GM19240 (cell line): ENCODE results near the gene EFL1.
"Not testable (repeated sequence)": the region's sequence is repeated elsewhere in the genome, so short reads cannot be mapped to it uniquely, and the experiment has no call there.

Experiments used
- DNase-seq: peaks from one replicate; pipeline ENCODE4 v3.0.0; 2011; ENCODE audit warnings: low spot score; ENCODE audit not compliant: insufficient read length

The EFL1 gene

DNA sequence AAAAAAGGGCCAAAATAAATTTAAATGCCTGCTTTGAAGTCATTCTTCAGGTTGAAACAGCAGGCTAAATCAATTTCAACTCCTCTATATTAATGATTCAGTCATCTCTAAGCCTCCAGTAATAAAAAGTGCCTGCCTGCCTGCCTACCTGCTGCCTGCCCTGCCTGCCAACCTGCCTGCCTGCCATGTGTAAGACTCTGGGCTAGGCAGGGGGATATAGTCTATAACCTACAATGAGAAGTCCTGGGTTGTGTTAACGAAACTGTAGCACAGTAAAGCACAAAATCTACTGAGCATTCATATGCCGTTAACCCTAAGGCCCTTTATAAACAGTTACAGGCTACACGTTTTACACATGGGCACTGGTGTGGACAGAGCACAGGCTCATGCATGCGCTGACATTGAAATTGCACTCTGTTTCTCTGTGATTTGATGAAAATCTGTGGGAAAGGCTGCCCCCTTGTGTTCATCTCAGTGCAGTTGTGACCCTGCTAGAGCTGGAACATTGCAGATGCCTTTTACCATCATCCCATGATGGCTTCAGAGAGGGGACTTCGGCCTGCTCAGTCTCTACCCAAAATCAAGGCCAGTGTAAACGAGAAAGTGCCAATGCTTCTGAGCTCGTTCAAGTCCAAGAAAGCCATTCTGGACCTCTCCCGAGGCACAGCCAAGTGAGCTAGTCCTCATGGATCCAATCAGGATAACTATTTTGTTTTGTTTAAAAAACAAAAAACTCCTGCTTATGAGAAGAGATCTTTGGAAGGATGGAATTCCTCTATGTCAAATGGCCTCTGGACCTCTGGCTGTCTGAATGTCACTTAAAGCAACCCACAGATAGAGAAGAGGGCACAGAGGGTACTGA, 64.6 kb downstream of the EFL1 start:
- peak; percentile 12 for DNase-seq

DNA sequence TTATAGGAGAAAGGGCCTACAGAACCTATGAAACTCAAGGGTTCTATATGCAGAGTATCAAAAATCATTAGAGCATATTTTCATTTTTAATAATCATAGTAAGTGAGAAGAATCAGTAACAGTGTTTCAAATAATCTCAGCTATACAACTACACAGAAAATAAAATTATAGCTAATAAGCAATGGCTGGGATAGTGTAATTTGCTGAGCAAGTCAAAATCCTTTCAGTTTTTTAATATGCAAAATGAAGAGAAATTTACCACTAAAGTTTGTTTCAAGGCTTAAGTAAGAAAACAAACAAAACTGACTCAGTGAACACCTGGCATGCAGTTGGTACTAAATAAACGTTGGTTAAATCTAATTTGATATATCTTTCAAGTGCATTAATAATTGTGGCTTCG, 66.2 kb downstream of the EFL1 start:
- no peak for DNase-seq

DNA sequence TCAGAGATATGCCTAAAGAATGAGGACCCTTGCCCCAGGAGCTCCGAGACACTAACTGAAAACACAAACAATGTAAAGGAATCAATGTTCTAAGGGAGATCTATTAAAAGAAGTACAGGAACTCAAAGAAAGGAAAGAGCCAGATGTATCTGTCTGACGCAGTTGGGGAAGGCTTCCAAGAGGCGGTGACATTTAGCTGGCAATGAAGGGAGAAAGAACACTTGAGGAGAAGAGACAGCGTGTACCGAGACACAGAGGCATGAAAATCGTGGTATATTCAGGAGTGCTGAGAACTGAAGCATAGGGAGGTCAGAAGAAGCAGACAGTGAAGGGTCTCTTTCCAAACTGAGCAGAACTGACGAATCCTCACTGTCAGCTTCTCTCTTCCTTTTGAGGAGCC, 66.7 kb downstream of the EFL1 start:
- not testable (repeated sequence) for DNase-seq

DNA sequence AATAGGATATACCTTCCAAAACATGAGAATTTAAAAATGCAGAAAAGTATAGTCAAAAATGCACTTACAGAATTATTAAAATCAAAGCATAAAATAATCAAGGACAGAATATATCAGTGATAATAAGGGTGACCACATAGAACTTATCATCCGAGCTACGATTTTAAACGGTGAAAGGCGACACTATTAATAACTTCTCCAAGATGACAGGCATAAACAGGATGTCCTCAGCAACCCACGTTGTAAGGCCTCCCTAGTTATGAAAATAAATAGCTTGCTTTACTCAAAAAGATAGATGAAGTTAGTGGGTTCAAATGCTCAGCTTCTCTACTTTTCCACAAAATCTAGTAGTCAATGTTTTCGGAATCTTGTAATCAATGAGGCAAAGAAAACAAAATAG, 68.0 kb downstream of the EFL1 start:
- DNase-seq = not testable (repeated sequence)

DNA sequence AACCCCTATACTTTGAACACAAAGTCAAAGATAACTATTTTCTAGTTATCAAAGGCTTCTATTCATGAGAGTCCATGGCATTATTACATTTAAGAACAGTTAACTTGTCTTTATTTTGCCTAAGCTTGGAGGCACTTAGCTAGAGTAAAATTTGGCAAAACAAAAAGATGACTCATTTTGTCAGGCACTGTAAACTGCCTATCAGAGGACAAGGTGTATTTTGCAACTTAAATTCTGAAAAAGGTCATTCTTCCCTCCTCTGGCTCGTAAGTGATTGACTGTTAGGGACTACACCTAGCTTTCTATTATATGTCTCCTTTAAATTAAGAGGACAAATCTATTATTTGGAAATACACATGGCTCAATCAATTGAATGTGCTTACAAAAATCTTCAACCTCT, 69.1 kb downstream of the EFL1 start:
- DNase-seq = not testable (repeated sequence)

DNA sequence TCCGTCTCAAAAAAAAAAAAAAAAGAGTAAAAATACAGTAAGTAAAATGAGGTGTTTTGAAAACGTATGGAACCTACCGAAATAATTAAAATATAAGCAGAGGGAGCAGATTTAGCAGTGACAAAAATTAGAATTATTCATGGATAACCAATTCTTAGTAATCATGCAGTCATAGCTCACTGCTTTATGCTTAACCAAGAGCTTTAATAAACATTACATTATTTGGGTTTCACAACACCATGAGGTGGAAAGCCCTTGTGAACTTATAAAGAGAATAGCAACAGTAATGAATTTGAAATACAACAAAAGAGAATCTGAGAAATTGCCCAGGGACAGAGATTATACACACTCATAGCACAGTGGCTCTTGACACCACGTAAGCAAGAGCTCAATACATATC, 70.1 kb downstream of the EFL1 start:
- not testable (repeated sequence) for DNase-seq

DNA sequence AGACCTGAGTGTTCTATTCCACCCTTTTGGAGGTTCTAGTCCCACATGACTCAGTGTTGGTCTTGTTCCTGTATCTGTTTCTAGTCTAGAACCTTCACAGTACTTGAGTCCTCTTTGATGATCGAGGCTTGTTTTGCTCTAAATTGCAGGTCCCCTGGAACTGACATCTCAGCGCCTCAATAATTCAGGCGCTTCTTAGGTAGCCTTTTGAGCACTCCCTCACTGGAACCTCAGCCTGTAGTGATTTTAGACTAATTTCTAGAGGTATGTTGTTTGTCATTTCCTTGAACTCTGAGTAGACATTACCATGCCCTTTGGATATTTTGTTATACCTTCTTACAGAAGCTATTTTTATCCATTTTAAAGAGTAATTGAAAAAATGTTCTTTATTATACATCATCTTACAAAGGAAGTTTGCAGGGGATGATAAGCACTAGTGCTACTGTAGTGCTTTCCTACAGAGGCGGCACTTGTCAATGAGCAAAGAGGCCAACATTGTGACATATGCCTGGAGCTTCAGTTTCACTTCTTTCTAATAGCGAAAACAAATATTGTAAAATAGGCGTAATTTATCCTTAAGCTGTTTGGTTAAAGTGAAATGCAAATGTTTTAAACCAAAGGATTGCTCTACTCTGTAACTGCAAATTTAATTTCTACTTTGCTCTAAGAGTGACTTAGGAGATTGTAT, 75.7 kb downstream of the EFL1 start:
- DNase-seq = no peak

DNA sequence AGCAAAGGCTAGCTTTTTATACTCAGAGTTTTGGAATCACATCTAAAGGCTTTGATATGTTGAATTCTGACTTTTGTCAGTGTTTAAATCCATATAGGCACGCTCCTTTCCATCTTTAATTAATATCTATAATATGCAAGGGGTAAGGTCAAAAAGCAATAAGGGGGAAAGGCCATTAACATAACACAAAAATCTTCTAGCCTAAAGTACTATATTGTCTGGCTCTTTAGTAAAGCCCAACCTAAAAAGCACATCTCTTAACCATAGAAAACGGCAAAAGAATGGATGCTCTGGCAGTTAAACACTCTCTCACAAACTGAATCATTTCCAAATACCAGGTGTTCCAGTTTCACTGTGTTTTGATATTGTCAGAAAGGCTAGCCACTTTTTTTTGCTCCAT, 76.4 kb downstream of the EFL1 start:
- DNase-seq = no peak

DNA sequence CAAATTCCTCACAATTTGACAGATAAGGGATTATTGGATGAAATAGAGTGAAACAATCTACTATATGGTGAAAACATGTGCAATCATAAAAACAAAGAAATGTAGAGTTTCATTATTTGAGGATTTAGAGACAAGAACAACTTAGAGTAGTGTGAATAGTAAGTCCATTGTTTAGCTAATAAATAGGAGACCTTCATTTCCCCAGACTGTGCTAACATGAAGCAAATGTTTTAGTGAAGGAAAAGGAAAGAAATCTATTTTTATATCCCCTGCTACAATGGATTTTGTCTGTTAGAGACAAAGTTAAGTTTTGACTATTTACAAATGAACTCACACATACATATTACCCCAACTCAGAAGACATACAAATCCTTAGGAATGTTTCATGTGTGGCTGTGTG, 77.8 kb downstream of the EFL1 start:
- DNase-seq = no peak

DNA sequence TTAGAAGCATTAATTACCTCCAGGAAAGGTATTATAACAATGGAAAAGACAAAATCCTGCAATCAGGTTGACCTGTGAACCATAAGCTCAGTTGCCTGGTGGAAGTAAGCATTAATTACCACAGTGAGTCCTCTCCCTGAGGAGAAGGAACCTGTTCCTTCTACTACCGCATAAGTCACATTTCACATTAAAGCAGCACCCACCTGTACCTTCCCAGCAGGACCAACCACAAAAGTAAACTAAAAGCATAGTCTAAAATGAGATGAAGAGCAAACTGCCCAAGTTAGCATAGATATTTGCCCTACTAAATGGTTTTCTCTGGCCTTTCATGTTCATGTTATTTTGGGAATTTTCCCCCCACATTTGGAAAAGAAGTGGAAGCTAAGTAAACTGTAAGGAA, 78.2 kb downstream of the EFL1 start:
- no peak for DNase-seq

DNA sequence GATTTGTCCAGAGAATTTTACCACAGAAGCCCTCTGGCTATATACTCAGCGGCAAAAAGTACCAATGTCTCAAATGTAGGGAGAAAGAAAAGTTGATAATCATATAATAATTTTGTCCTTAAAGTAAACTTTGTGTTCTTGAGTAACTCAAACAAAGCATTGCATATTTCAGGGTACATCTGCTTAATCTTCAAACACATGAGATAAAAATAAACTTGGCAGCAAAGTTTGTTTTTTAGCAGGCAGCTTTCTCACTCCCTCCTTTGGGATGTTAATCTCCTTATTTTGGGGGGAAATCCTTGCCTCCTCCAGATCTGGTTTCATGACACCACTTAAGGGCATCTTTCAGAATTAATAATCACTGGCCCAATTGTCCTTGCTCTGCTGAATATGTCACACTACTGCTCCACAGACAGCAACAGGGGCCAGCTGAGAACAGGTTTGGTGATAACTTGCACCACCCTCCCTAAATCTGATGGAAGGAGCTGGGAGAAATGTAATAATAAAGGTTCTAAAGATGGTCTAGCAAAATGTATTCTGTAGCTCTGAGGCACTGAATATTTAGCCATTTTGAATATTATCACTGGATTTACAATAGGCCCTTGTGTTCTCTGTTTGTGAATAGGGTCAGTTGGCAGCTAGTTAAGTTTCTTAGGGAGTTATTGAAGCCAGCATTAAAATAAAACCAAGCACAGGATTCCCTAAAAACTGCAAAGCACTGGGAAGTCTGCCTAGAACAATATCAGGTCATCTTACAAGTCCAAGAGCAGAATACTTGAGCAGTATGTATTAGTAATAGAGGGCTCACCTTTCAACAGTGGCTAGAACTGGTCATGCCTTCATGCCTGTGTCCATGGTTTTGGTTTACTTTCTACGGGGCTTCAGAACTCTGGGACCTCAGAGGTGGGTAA, 79.2 kb downstream of the EFL1 start:
- DNase-seq = no peak

DNA sequence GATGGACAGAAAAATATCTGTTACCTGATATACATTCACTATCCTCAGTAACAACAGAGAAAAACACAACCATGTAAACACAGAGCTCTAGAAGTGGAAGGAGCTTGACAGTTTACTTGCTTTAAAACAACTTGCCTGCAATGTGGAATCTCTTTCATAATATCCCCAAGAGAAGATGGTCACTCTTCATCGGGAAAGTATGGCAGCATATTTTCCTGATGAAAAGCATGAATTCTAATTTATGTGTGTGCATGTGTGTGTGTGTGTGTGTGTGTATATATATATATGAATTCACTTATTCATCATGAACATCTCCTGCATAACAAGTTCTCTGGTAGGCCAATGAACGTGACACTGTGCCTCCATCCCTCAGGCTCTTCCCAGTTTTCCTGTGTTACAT, 81.2 kb downstream of the EFL1 start:
- no peak for DNase-seq

DNA sequence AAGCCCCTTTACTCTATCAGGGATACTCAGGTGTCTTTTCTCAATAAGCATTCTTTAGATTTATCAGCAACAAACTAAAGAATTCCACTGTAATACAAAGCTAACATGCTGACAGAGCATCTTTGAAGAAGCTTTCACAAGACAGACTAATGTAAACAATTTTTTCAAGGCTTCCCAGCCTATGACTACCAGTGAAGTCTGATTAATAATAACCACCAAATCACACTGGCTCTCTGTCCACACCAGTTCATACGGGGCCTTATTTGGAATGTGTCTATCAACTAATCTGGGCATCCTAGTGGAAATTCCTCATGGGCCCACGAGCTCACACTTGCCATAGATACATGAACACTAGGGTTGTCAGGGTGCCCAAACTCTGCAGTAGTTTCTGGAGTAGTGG, 84.5 kb downstream of the EFL1 start:
- no peak for DNase-seq

DNA sequence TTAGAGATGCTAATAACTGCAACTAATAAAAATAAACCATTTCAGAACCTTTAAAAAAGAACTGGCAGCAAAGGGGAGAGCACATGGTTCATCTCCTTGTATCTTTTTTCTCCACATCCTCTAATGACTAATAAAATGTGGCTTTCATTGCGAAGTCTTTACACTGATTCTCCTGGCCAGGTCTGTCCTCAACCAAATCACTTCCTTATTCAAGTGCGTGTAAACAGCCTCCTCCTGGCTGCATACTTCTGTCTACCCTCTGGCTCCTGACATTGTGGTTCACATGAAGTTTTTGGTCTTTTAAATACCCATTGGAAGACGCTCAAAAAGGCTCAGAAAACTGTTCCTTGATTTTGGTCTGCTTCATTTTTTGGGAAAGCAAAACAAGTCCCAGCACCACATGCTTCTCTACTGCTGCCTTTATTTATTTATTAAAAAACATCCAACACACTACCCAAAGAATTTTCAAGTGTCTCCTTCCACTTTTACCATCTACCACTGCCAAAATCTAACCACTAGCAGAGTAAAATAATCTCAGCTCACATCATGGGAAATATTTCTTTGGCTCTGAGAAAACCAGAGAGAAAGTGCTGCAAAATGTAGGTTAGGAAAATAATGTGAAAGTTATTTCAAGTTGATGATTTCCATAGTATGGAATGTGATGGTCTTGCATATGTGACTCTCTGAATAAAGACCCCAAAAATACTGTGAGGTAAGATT, 85.1 kb downstream of the EFL1 start:
- no peak for DNase-seq

DNA sequence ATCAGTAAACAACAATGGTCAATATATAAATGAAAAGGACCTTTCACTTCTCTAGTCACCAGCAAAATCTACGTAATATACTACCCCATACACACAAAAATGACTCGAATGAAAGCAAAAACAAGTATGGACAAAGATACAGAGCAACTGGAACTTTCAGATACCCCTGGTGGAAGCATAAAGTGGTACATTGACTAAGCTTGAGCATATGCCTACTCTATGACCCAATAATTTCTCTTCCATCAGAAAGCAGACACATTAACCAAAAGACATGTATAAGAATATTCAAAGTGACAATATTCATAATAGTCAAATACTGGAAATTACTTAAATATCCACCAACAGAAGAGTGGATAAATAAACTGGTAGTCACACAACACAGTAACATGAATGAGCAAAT, 86.0 kb downstream of the EFL1 start:
- no peak for DNase-seq

DNA sequence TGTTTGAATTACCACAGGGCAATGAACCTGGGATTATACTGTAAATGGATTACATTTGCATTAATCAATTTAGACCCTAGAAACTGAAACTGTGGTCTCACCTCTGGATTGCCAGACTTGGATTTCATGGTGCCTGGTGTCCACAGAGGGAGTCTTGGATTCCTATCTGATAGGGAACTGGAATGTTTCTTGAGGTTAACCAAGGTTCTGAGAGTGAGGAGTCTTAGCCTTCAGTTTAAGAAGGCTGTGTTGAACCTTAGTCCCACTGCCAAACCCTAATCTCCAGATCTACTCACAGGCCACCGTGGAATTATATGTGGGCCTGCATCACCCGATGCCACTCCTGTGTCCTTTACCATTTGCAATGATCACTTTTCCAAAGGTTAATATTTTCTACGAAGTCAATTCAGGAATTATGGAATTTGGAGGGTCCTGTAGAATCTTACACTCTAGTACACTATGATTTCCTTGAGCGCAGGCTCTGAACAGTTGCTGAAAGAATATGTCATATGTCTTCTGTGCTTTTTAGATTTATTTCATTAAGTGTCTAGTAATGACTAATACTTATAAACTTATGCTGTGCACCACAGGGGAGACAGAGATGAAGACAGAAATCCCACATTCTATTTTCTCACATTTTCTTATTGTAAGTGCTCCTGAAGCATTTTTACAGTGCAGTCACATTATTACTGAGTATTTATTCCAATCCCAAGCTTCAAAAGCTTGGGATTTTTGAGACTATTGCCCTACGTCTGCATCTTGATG, 87.9 kb downstream of the EFL1 start:
- DNase-seq = no peak

DNA sequence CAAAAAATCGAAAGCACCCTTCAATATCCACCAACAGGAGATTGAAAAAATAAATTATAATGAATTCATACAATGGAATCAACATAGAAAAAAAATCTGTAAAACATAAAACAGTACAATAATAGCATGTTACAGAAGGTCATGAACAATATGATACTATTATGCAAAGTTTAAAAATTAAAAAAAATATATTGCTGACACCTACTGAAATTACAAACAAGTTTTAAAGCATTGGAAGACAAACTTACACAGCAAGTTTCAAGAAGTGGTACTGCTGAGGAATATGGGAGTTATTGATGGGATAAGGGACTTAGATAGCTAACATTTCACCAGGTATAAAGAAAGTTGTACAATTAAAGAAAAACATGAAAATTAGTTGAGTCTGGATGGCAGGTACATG, 89.4 kb downstream of the EFL1 start:
- DNase-seq = no peak

DNA sequence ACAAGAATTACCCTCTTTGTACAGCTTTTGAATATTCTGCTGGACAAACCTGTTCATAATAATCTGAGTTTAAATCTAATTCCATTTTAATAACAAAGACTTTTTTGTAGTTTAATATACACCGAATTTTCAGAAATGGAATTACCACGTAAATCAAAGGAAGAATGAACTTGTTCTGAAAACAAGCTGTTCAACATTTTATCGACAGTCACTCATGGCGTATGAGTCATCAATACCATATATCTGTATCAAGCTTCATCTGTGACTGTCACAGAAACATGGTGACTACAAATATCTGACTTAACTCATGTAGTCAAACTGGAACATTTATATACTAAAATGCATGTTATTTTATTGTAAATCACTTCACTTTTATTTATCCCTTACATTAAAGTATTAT, 90.0 kb downstream of the EFL1 start:
- no peak for DNase-seq

DNA sequence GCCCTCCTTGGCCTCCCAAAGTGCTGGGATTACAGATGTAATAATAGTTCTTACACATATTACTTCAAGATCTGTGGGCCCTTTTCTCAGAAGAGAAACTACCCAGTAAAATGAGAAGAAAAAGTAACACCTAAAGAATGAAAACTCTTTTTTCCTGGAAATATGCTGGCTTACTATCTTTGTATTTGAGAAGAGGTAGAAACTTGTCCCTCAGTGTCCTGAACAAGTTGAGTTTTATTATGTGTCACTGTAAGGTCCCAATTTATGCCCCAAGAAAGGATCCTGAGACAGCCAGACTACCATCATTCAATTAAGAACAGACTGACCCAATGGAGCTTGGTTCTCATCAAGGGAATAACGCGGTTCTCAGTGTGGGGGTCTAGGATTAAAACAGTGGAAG, 93.8 kb downstream of the EFL1 start:
- no peak for DNase-seq

DNA sequence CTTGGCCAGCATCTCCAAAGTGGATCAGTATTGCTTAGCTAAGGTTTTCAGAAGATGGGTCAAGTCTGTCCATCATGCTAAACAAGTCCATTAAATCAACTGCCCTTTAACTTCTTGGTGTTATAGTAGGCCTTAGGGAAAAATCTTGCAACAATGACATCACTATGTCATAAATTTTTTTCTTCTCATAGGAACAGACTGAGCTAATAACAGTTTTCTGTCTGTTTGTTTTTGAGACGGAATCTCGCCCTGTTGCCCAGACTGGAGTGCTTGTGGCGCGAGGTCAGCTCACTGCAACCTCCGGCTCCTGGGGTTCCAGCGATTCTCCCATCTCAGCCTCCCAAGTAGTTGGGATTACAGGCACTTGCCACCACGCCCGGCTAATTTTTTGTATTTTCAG, 94.2 kb downstream of the EFL1 start:
- DNase-seq = no peak
